ENCODE data around the gene PILRA.

DNA sequence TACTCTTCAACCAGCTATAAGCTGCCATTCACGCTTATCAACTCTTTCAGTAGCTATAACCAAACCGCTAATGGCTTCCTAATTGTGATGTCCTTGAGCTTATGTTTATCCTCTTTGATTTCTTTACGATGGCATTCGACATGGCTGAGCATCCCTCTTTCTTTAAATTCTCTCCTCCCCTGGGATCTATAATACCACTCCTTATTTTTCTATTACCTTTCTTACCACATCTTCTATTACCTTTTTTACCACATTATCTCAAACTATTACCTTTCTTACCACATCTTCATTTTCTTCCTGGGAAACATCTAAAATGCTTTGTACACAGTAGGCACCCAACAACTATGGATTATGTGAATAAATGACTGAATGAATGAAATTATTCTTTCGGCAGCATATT, 42.2 kb downstream of the PILRA start:
- TF ChIP-seq, protein P1, sequence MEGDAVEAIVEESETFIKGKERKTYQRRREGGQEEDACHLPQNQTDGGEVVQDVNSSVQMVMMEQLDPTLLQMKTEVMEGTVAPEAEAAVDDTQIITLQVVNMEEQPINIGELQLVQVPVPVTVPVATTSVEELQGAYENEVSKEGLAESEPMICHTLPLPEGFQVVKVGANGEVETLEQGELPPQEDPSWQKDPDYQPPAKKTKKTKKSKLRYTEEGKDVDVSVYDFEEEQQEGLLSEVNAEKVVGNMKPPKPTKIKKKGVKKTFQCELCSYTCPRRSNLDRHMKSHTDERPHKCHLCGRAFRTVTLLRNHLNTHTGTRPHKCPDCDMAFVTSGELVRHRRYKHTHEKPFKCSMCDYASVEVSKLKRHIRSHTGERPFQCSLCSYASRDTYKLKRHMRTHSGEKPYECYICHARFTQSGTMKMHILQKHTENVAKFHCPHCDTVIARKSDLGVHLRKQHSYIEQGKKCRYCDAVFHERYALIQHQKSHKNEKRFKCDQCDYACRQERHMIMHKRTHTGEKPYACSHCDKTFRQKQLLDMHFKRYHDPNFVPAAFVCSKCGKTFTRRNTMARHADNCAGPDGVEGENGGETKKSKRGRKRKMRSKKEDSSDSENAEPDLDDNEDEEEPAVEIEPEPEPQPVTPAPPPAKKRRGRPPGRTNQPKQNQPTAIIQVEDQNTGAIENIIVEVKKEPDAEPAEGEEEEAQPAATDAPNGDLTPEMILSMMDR (IDR thresholded peaks at IDR 0.05): no peak
- no peak for TF ChIP-seq POLR2A (IDR thresholded peaks at IDR 0.05)
- no peak for TF ChIP-seq EP300 (IDR thresholded peaks at IDR 0.05)
